ENCODE results near the gene RPRD1B. TPM values are rescaled to one million over a fixed set of nuclear protein-coding genes. Genes with fewer than 3 reads are reported as not detected.

The RPRD1B gene
- 10 to 100 TPM; 44.5 to 55.4 (median 52.4) TPM for total RNA-seq

- Histone ChIP-seq H3K4me1 (peaks cover 0 to 42% (median 13%) of the 10 kb centered on the region in 4 donors), H3K36me3 (no peaks in the 10 kb centered on the region), H3K27me3 (no peaks in the 10 kb centered on the region), H3K27ac (peak within 1 kb of the TSS; percentile 91 to 96 (median 94)), H3K4me3 (peak within 1 kb of the TSS; percentile 81 to 97 (median 91)), H3K9me3 (no peaks in the 10 kb centered on the region)
- peak; percentile 89 to 95 (median 94) for DNase-seq
- peak; percentile 50 to 63 for TF ChIP-seq POLR2A (IDR thresholded peaks at IDR 0.05)
- no peak for TF ChIP-seq CTCF (IDR thresholded peaks at IDR 0.05)
Observed at GRCh38 chr20:38033330-38034107, at the start of gene RPRD1B, which contains the start of gene TTI1. Gene RPRD1B (plus strand): TSS chr20:38033746. CDS start chr20:38033948, 202 bp downstream. Gene TTI1 (minus strand): TSS chr20:38033456. CDS start chr20:38013816, 19,640 bp downstream.

- H3K4me3 ChIP-seq, result no peak overlapping the region
- H3K27ac ChIP-seq, result no peak overlapping the region
- H3K27me3 ChIP-seq, result no peaks in the 10 kb centered on the region
- peaks cover 0 to 25% (median 0%) of the 10 kb centered on the region in 3 donors for H3K36me3 ChIP-seq
- TF ChIP-seq POLR2A (IDR thresholded peaks at IDR 0.05), result no peak
- TF ChIP-seq CTCF (IDR thresholded peaks at IDR 0.05), result no peak
- DNase-seq, result no peak
- no peaks in the 10 kb centered on the region for H3K4me1 ChIP-seq
- no peaks in the 10 kb centered on the region for H3K9me3 ChIP-seq
Observed at GRCh38 chr20:37984018-37984785, 49.3 kb upstream of the RPRD1B start.

GRCh38 chr20:37986044-37986858 is 47.3 kb upstream of the RPRD1B start:
- Histone ChIP-seq H3K27ac (peak overlapping the region in 1 of 4 donors; percentile 61), H3K27me3 (no peaks in the 10 kb centered on the region), H3K4me1 (peaks cover 0 to 6% (median 4%) of the 10 kb centered on the region in 4 donors), H3K4me3 (no peak overlapping the region), H3K9me3 (no peaks in the 10 kb centered on the region), H3K36me3 (peaks cover 0 to 24% (median 0%) of the 10 kb centered on the region in 3 donors)
- no peak for DNase-seq
- no peak for TF ChIP-seq CTCF (IDR thresholded peaks at IDR 0.05)
- TF ChIP-seq POLR2A (IDR thresholded peaks at IDR 0.05), result no peak

GRCh38 chr20:37986873-37987601 is 46.5 kb upstream of the RPRD1B start:
- no peaks in the 10 kb centered on the region for H3K9me3 ChIP-seq
- peak in 1 of 3 donors; percentile 69 for DNase-seq
- no peaks in the 10 kb centered on the region for H3K27me3 ChIP-seq
- peaks cover 0 to 22% (median 0%) of the 10 kb centered on the region in 3 donors for H3K36me3 ChIP-seq
- peak overlapping the region in 1 of 4 donors; percentile 61 for H3K27ac ChIP-seq
- no peak for TF ChIP-seq CTCF (IDR thresholded peaks at IDR 0.05)
- no peak for TF ChIP-seq POLR2A (IDR thresholded peaks at IDR 0.05)
- H3K4me3 ChIP-seq, result no peak overlapping the region
- peaks cover 0 to 7% (median 4%) of the 10 kb centered on the region in 4 donors for H3K4me1 ChIP-seq

Measured in Peyer's patch (tissue), 4 donors.